Breast epithelium (tissue), 4 donors: ENCODE measurements around the gene CDK6. TPM values are rescaled to one million over a fixed set of nuclear protein-coding genes. Genes with fewer than 3 reads are reported as not detected.
A peak's percentile ranks its signal among the peaks of the same experiment; 100 is the strongest.

ENCODE experiments used
- DNase-seq, 2 donors: peaks; one replicate each; pipeline ENCODE4 v3.0.0-alpha.2; 2019; ENCODE audit warnings: low spot score in 2 of 2
- H3K27ac ChIP-seq, 2 donors: fragments of 200-600 bp; sonication (generic) in 1 of 2; one replicate each; pipeline ENCODE4 v1.5.1; 2016 to 2019; ENCODE audit warnings: mild to moderate bottlenecking in 1 of 2
- H3K27me3 ChIP-seq, 2 donors: fragments of 200-600 bp; sonication (generic) in 1 of 2; one replicate each; pipeline versions ENCODE4 v1.5.1 to v1.6.0; 2017 to 2019; ENCODE audit warnings: control low read depth in 1 of 2, mild to moderate bottlenecking in 1 of 2
- H3K36me3 ChIP-seq: fragments of 200-600 bp; one replicate; pipeline ENCODE4 v1.5.1; 2019
- H3K4me1 ChIP-seq, 2 donors: fragments of 200-600 bp; sonication (generic); one replicate each; pipeline ENCODE4 v1.5.1; 2016 to 2019; ENCODE audit warnings: control low read depth in 1 of 2
- H3K4me3 ChIP-seq, 3 donors: fragments of 200-600 bp; sonication (generic); 1 replicate in 2 of 3; 2 replicates in 1 of 3; pipeline ENCODE4 v1.5.1; 2016 to 2019; ENCODE audit warnings: mild to moderate bottlenecking in 3 of 3, moderate library complexity in 2 of 3
- H3K9me3 ChIP-seq, 2 donors: fragments of 200-600 bp; sonication (generic) in 1 of 2; one replicate each; pipeline ENCODE4 v1.5.1; 2016 to 2019; ENCODE audit warnings: control low read depth in 1 of 2
- CTCF ChIP-seq, 3 donors: fragments of 450-650 bp; IDR thresholded peaks; one replicate each; pipeline ENCODE4 v1.5.1; 2016 to 2017; ENCODE audit warnings: antibody characterized with exemption in 3 of 3, mild to moderate bottlenecking in 3 of 3, moderate library complexity in 3 of 3
- POLR2A ChIP-seq: fragments of 450-650 bp; IDR thresholded peaks from one replicate; pipeline ENCODE4 v1.6.1; 2016; ENCODE audit warnings: antibody characterized with exemption, mild to moderate bottlenecking, moderate library complexity
- POLR2AphosphoS5 ChIP-seq, 3 donors: sonication (generic); formaldehyde crosslinking; IDR thresholded peaks; one replicate each; pipeline ENCODE4 v1.6.1; 2017; ENCODE audit warnings: antibody characterized with exemption in 3 of 3
- intact Hi-C: fragments of 100-400 bp; cut with DNase I; formaldehyde crosslinking; loops from one replicate; pipeline ENCODE4 v1.15.1; 2023; ENCODE audit warnings: low total_unique reads
- total RNA-seq, 3 donors: library from RNA; depleted of rRNA; stranded (reverse); fragments of >200 nt; gene quantifications; one replicate each; pipeline ENCODE4 v1.1.0, GENCODE V29; 2016

CDK6 gene
- total RNA-seq, 3 donors from 2014 or later: 12.8 to 26.2 (median 23.6) TPM

- DNase-seq: no peak
- no peaks in the 10 kb centered on the region for H3K9me3 ChIP-seq
- no peak overlapping the region for H3K4me3 ChIP-seq
- no peaks in the 10 kb centered on the region for H3K36me3 ChIP-seq
- TF ChIP-seq CTCF (IDR thresholded peaks at IDR 0.05) (no peak), POLR2AphosphoS5 (IDR thresholded peaks at IDR 0.05) (no peak), POLR2A (no peak)
- no peaks in the 10 kb centered on the region for H3K4me1 ChIP-seq
- no peaks in the 10 kb centered on the region for H3K27me3 ChIP-seq
- intact Hi-C loops: no loop called here
- no peak overlapping the region for H3K27ac ChIP-seq
Observed at GRCh38 chr7:92730808-92731207, 105.6 kb downstream of the CDK6 start.

GRCh38 chr7:92729751-92730150 lies 106.6 kb downstream of the CDK6 start:
- intact Hi-C loops: no loop called here

GRCh38 chr7:92729172-92729571 lies 107.2 kb downstream of the CDK6 start:
- TF ChIP-seq CTCF (IDR thresholded peaks at IDR 0.05) (no peak), POLR2A (no peak), POLR2AphosphoS5 (IDR thresholded peaks at IDR 0.05) (no peak)
- DNase-seq: no peak
- Histone ChIP-seq H3K36me3 (no peaks in the 10 kb centered on the region), H3K27ac (no peak overlapping the region), H3K9me3 (no peaks in the 10 kb centered on the region), H3K4me3 (no peak overlapping the region), H3K27me3 (no peaks in the 10 kb centered on the region), H3K4me1 (no peaks in the 10 kb centered on the region)
- intact Hi-C loops: no loop called here

More at GRCh38 chr7:92729751-92730150, 106.6 kb downstream of the CDK6 start:
- Histone ChIP-seq H3K4me1 (no peaks in the 10 kb centered on the region), H3K27ac (no peak overlapping the region), H3K36me3 (no peaks in the 10 kb centered on the region), H3K27me3 (no peaks in the 10 kb centered on the region), H3K4me3 (no peak overlapping the region), H3K9me3 (no peaks in the 10 kb centered on the region)
- no peak for TF ChIP-seq POLR2AphosphoS5 (IDR thresholded peaks at IDR 0.05)
- no peak for TF ChIP-seq CTCF (IDR thresholded peaks at IDR 0.05)
- no peak for TF ChIP-seq POLR2A
- DNase-seq: no peak

- H3K27ac ChIP-seq: peak overlapping the region in 1 of 2 donors; percentile 9
- H3K4me1 ChIP-seq: no peaks in the 10 kb centered on the region
- no peaks in the 10 kb centered on the region for H3K27me3 ChIP-seq
- no peak overlapping the region for H3K4me3 ChIP-seq
- no peaks in the 10 kb centered on the region for H3K9me3 ChIP-seq
- no peak for DNase-seq
- intact Hi-C loops: no loop called here
- no peaks in the 10 kb centered on the region for H3K36me3 ChIP-seq
- no peak for TF ChIP-seq CTCF (IDR thresholded peaks at IDR 0.05)
- TF ChIP-seq POLR2A: no peak
- no peak for TF ChIP-seq POLR2AphosphoS5 (IDR thresholded peaks at IDR 0.05)
Observed at GRCh38 chr7:92727755-92728154, 108.6 kb downstream of the CDK6 start.

- no peaks in the 10 kb centered on the region for H3K27me3 ChIP-seq
- H3K36me3 ChIP-seq: no peaks in the 10 kb centered on the region
- no peaks in the 10 kb centered on the region for H3K4me1 ChIP-seq
- intact Hi-C loops: no loop called here
- H3K27ac ChIP-seq: peak overlapping the region in 1 of 2 donors; percentile 40
- peak overlapping the region in 1 of 3 donors; percentile 26 for H3K4me3 ChIP-seq
- no peaks in the 10 kb centered on the region for H3K9me3 ChIP-seq
- TF ChIP-seq POLR2A (no peak), CTCF (IDR thresholded peaks at IDR 0.05) (no peak), POLR2AphosphoS5 (IDR thresholded peaks at IDR 0.05) (no peak)
- no peak for DNase-seq
Observed at GRCh38 chr7:92725161-92725925, 111.0 kb downstream of the CDK6 start.
